ENCODE data around the gene GET3. TPM values are rescaled to one million over a fixed set of nuclear protein-coding genes. Genes with fewer than 3 reads are reported as not detected.

The GET3 gene
- total and polyA plus RNA-seq, 5 donors from 2014 or later: 37.9 to 91.2 (median 72.7) TPM

- Histone ChIP-seq H3K27ac (ENCODE audit: insufficient read depth, low read length, poor library complexity, severe bottlenecking) (peak overlapping the region; percentile 91), H3K9me3 (ENCODE audit: control insufficient read depth in 2 of 2, low read length in 2 of 2) (no peaks in the 10 kb centered on the region), H3K36me3 (ENCODE audit: control insufficient read depth, insufficient read depth, low read length) (no peaks in the 10 kb centered on the region), H3K4me1 (ENCODE audit: control insufficient read depth, insufficient read depth, low read length, poor library complexity, severe bottlenecking) (peaks cover 54% of the 10 kb centered on the region), H3K27me3 (ENCODE audit: control insufficient read depth, insufficient read depth, low read length) (no peaks in the 10 kb centered on the region), H3K4me3 (ENCODE audit: low read depth, low read length) (peak overlapping the region; percentile 78)
- Mint-ChIP-seq H3K36me3 (peaks cover 3% of the 10 kb centered on the region), H3K4me3 (peak overlapping the region; percentile 86 to 97 (median 92)), H3K9me3 (no peaks in the 10 kb centered on the region), H3K27ac (peak overlapping the region; percentile 75 to 94 (median 93)), H3K4me1 (peaks cover 5 to 53% (median 28%) of the 10 kb centered on the region in 4 donors), H3K27me3 (peaks cover 5% of the 10 kb centered on the region)
- ATAC-seq (ENCODE audit: low read depth in 2 of 2) (no peak), DNase-seq (peak in 2 of 3 donors; percentile 50 to 63)
Observed at GRCh38 chr19:12778017-12778904, 41.0 kb downstream of the GET3 start.

GRCh38 chr19:12778905-12779161, 41.5 kb downstream of the GET3 start:
- H3K27ac Mint-ChIP-seq: peak overlapping the region; percentile 75 to 94 (median 93)
- ATAC-seq (ENCODE audit: low read depth in 2 of 2) (no peak), DNase-seq (no peak)
- Histone ChIP-seq H3K9me3 (ENCODE audit: control insufficient read depth in 2 of 2, low read length in 2 of 2) (no peaks in the 10 kb centered on the region), H3K27ac (ENCODE audit: insufficient read depth, low read length, poor library complexity, severe bottlenecking) (peak overlapping the region; percentile 91), H3K27me3 (ENCODE audit: control insufficient read depth, insufficient read depth, low read length) (no peaks in the 10 kb centered on the region), H3K4me1 (ENCODE audit: control insufficient read depth, insufficient read depth, low read length, poor library complexity, severe bottlenecking) (peaks cover 60% of the 10 kb centered on the region), H3K4me3 (ENCODE audit: low read depth, low read length) (peak overlapping the region; percentile 37), H3K36me3 (ENCODE audit: control insufficient read depth, insufficient read depth, low read length) (no peaks in the 10 kb centered on the region)
- H3K4me3 Mint-ChIP-seq: peak overlapping the region; percentile 86 to 97 (median 92)
- H3K36me3 Mint-ChIP-seq: peaks cover under 1% of the 10 kb centered on the region
- H3K4me1 Mint-ChIP-seq: peaks cover 5 to 48% (median 26%) of the 10 kb centered on the region in 4 donors
- H3K27me3 Mint-ChIP-seq: no peaks in the 10 kb centered on the region
- no peaks in the 10 kb centered on the region for H3K9me3 Mint-ChIP-seq

DNA sequence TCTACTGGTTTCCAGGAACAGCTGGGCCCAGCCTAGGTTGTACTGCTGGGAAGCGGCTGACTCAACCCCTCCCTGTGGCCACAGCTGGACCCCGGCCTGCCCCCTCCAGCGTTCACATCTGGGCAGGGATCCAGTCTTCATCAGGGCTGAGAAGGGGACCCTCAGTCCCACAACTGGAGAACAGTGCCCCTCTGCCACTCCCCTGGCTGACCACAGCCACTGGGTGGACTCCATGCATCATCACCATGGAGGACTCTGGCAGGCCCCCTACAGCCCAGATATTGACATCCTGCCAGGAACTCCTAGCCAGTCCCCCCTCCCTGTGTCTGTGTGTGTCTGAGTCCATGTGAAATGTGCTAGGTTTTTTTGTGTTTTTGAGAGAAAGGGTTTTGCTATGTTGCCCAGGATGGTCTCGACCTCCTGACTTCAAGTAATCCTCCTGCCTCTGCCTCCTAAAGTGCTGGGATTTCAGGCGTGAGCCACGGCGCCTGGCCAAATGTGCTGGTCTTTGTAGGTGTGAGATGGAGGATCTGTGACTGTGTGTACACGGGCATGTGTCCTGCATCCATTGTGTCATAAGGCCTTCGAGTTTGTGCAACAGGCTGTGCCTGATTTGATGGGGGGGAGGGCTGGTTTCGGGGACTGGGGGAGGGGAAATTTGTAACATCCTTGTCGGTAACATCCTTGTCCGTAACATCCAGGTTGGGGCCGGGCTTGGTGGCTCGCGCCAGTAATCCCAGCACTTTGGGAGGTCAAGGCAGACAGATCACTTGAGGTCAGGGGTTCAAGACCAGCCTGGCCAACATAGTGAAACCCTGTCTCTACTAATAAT, 42.1 kb downstream of the GET3 start:
- ATAC-seq (ENCODE audit: low read depth in 2 of 2) (no peak), DNase-seq (no peak)
- H3K4me3 ChIP-seq (ENCODE audit: low read depth, low read length): no peak overlapping the region
- peak overlapping the region; percentile 52 to 93 (median 83) for H3K27ac Mint-ChIP-seq
- no peaks in the 10 kb centered on the region for H3K27me3 Mint-ChIP-seq
- H3K27ac ChIP-seq (ENCODE audit: insufficient read depth, low read length, poor library complexity, severe bottlenecking): peak overlapping the region; percentile 91
- H3K36me3 ChIP-seq (ENCODE audit: control insufficient read depth, insufficient read depth, low read length): no peaks in the 10 kb centered on the region
- no peaks in the 10 kb centered on the region for H3K9me3 Mint-ChIP-seq
- H3K4me1 Mint-ChIP-seq: peaks cover 5 to 48% (median 26%) of the 10 kb centered on the region in 4 donors
- H3K27me3 ChIP-seq (ENCODE audit: control insufficient read depth, insufficient read depth, low read length): no peaks in the 10 kb centered on the region
- no peaks in the 10 kb centered on the region for H3K36me3 Mint-ChIP-seq
- no peaks in the 10 kb centered on the region for H3K9me3 ChIP-seq (ENCODE audit: control insufficient read depth in 2 of 2, low read length in 2 of 2)
- H3K4me3 Mint-ChIP-seq: peak overlapping the region; percentile 64 to 97 (median 80)
- peaks cover 65% of the 10 kb centered on the region for H3K4me1 ChIP-seq (ENCODE audit: control insufficient read depth, insufficient read depth, low read length, poor library complexity, severe bottlenecking)

GRCh38 chr19:12782174-12782423, 44.8 kb downstream of the GET3 start:
- ATAC-seq (ENCODE audit: low read depth in 2 of 2) (peak in 1 of 2 donors; percentile 61), DNase-seq (peak in 1 of 3 donors; percentile 97)
- Mint-ChIP-seq H3K27ac (peak overlapping the region in 1 of 3 donors; percentile 97), H3K4me3 (peak overlapping the region; percentile 83 to 93 (median 88)), H3K9me3 (no peaks in the 10 kb centered on the region), H3K4me1 (peaks cover 5 to 40% (median 26%) of the 10 kb centered on the region in 4 donors), H3K27me3 (no peaks in the 10 kb centered on the region), H3K36me3 (no peaks in the 10 kb centered on the region)
- H3K27me3 ChIP-seq (ENCODE audit: control insufficient read depth, insufficient read depth, low read length): no peaks in the 10 kb centered on the region
- H3K27ac ChIP-seq (ENCODE audit: insufficient read depth, low read length, poor library complexity, severe bottlenecking): peak overlapping the region; percentile 100
- H3K36me3 ChIP-seq (ENCODE audit: control insufficient read depth, insufficient read depth, low read length): no peaks in the 10 kb centered on the region
- H3K4me3 ChIP-seq (ENCODE audit: low read depth, low read length): peak overlapping the region; percentile 59
- no peaks in the 10 kb centered on the region for H3K9me3 ChIP-seq (ENCODE audit: control insufficient read depth in 2 of 2, low read length in 2 of 2)
- H3K4me1 ChIP-seq (ENCODE audit: control insufficient read depth, insufficient read depth, low read length, poor library complexity, severe bottlenecking): peaks cover 78% of the 10 kb centered on the region

DNA sequence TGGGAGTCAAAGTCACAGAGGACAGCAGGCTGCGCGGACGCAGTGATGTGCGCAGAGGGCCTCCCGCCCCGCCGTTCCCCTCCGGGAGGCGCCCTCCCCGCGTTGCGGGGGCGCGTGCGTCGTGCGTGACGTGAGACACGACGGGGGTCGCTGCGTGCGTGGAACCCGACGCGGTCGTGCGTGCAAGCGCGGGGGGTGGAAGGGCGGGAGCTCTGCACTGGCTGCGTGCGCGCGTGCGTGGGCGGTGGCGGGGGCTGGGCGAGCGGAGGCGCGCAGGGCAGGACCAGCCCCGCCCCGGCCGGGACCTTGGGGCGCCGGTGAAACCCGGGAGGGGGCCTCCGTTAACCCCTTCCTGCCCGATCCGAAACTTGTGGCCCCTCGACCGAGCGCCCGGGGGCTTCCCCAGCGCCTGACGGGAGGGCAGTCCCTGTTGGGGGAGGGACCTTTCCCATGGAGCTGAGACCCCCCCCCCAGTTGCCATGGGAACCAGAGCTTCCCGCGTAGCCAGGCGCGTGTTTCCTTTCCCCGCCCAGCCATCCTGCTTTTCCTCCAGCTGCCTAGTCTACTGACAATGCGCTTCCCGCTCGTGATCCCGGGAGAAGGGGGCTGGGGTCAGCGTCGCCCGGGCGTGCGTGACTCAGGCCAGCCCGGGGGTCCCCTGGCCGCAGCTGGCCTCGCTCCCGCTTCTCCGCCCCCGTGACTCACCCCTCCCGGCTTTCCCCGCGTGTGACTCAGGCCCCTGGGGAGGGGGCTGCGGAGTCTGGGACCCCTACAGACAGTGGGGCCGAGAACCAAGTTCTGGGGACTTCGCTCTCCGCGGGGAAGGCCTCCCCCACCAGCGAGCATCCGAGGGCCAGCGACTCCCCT, 45.4 kb downstream of the GET3 start:
- peak; percentile 65 to 69 for ATAC-seq (ENCODE audit: low read depth in 2 of 2)
- Histone ChIP-seq H3K27ac (ENCODE audit: insufficient read depth, low read length, poor library complexity, severe bottlenecking) (peak overlapping the region; percentile 100), H3K9me3 (ENCODE audit: control insufficient read depth in 2 of 2, low read length in 2 of 2) (no peaks in the 10 kb centered on the region), H3K36me3 (ENCODE audit: control insufficient read depth, insufficient read depth, low read length) (no peaks in the 10 kb centered on the region), H3K27me3 (ENCODE audit: control insufficient read depth, insufficient read depth, low read length) (no peaks in the 10 kb centered on the region), H3K4me3 (ENCODE audit: low read depth, low read length) (peak overlapping the region; percentile 59), H3K4me1 (ENCODE audit: control insufficient read depth, insufficient read depth, low read length, poor library complexity, severe bottlenecking) (peaks cover 72% of the 10 kb centered on the region)
- Mint-ChIP-seq H3K4me3 (peak overlapping the region; percentile 83 to 93 (median 88)), H3K9me3 (no peaks in the 10 kb centered on the region), H3K4me1 (peaks cover 5 to 38% (median 25%) of the 10 kb centered on the region in 4 donors), H3K27ac (peak overlapping the region in 1 of 3 donors; percentile 97), H3K27me3 (no peaks in the 10 kb centered on the region), H3K36me3 (no peaks in the 10 kb centered on the region)
- peak in 2 of 3 donors; percentile 94 to 95 for DNase-seq

DNA sequence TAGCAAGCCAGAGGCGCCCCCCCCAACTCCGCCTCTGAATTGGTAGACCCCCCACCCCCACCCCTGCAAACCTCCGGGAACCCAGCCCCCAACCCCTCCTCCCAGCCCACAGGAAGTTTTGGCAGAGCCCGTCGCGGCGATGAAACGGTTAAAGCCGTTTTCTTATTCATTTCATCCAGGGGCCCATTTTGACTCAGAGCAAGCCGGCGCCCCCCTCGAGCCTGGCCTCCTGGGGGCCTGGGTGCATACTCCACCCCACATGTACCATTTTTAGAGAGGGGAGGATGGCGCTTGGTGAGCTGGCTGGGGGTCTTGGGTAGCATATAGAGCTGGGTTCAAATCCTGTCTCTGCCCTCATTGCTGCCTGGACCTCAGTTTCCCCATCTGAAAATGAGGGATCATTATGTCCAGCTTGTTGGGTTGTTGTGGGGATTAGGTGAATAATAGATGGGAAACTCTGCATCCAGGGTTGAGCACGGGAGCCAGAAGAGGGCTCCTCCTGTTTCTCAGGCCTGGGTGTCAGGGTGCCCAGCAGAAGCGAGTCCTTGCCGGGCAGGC, 46.1 kb downstream of the GET3 start:
- H3K27ac Mint-ChIP-seq: peak overlapping the region in 1 of 3 donors; percentile 95
- H3K36me3 Mint-ChIP-seq: no peaks in the 10 kb centered on the region
- H3K27me3 ChIP-seq (ENCODE audit: control insufficient read depth, insufficient read depth, low read length): no peaks in the 10 kb centered on the region
- ATAC-seq (ENCODE audit: low read depth in 2 of 2): no peak
- peak overlapping the region; percentile 100 for H3K27ac ChIP-seq (ENCODE audit: insufficient read depth, low read length, poor library complexity, severe bottlenecking)
- peak overlapping the region; percentile 35 for H3K4me3 ChIP-seq (ENCODE audit: low read depth, low read length)
- H3K4me1 ChIP-seq (ENCODE audit: control insufficient read depth, insufficient read depth, low read length, poor library complexity, severe bottlenecking): peaks cover 67% of the 10 kb centered on the region
- peaks cover 3 to 35% (median 22%) of the 10 kb centered on the region in 4 donors for H3K4me1 Mint-ChIP-seq
- H3K9me3 ChIP-seq (ENCODE audit: control insufficient read depth in 2 of 2, low read length in 2 of 2): no peaks in the 10 kb centered on the region
- peak in 1 of 3 donors; percentile 70 for DNase-seq
- no peaks in the 10 kb centered on the region for H3K36me3 ChIP-seq (ENCODE audit: control insufficient read depth, insufficient read depth, low read length)
- H3K27me3 Mint-ChIP-seq: no peaks in the 10 kb centered on the region
- no peaks in the 10 kb centered on the region for H3K9me3 Mint-ChIP-seq
- peak overlapping the region; percentile 76 to 93 (median 84) for H3K4me3 Mint-ChIP-seq

DNA sequence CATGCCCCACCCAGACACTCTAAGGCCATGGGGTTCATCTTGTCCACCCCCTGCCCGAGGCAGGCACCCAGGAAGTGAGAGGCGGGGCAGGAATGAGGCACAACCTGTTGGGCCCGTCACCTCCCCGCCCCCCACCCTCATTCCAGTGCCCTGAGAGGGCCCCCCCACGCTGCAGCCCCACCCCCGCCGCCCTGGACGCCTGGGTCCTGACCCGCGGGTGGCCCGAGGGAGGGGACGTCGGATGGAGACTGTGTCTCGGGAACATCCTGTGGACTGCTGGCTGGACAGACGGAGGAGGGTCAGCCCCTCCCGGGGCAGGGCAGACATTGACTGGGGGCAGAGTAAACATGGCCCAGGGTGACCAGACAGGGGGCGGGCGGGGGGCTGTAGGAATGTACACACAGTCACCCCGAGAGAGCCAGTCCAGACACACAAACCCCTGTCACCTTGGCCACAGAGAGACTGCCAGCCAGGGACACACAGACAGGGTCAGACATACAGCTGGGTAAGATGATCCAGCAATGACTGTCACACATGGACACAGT, 46.6 kb downstream of the GET3 start:
- H3K36me3 ChIP-seq (ENCODE audit: control insufficient read depth, insufficient read depth, low read length): no peaks in the 10 kb centered on the region
- H3K27ac ChIP-seq (ENCODE audit: insufficient read depth, low read length, poor library complexity, severe bottlenecking): peak overlapping the region; percentile 100
- H3K36me3 Mint-ChIP-seq: no peaks in the 10 kb centered on the region
- H3K4me1 Mint-ChIP-seq: peaks cover 0 to 34% (median 18%) of the 10 kb centered on the region in 4 donors
- ATAC-seq (ENCODE audit: low read depth in 2 of 2) (no peak), DNase-seq (no peak)
- H3K27ac Mint-ChIP-seq: peak overlapping the region in 1 of 3 donors; percentile 95
- no peaks in the 10 kb centered on the region for H3K27me3 ChIP-seq (ENCODE audit: control insufficient read depth, insufficient read depth, low read length)
- no peaks in the 10 kb centered on the region for H3K27me3 Mint-ChIP-seq
- no peaks in the 10 kb centered on the region for H3K9me3 Mint-ChIP-seq
- no peaks in the 10 kb centered on the region for H3K9me3 ChIP-seq (ENCODE audit: control insufficient read depth in 2 of 2, low read length in 2 of 2)
- H3K4me1 ChIP-seq (ENCODE audit: control insufficient read depth, insufficient read depth, low read length, poor library complexity, severe bottlenecking): peaks cover 67% of the 10 kb centered on the region
- H3K4me3 ChIP-seq (ENCODE audit: low read depth, low read length): peak overlapping the region; percentile 35
- peak overlapping the region; percentile 76 to 93 (median 84) for H3K4me3 Mint-ChIP-seq

Measured in CD4-positive, CD25-positive, alpha-beta regulatory T cell (primary cell).